ENCODE results near the gene DNASE2B. TPM values are rescaled to one million over a fixed set of nuclear protein-coding genes. Genes with fewer than 3 reads are reported as not detected.
"Not testable (repeated sequence)": the region's sequence is repeated elsewhere in the genome, so short reads cannot be mapped to it uniquely, and the experiment has no call there.

The DNASE2B gene
- polyA plus RNA-seq, 2 donors = not detected

- H3K36me3 ChIP-seq (ENCODE audit: control insufficient read depth in 2 of 2, insufficient read depth in 2 of 2, low read length in 1 of 2) = no peaks in the 10 kb centered on the region
- no peaks in the 10 kb centered on the region for H3K27me3 ChIP-seq (ENCODE audit: control insufficient read depth in 1 of 2, insufficient read depth in 2 of 2, low read length in 2 of 2)
- 2% methylated on average over 2 of the region's 2 CpGs for WGBS, 2 donors
- H3K9me3 ChIP-seq (ENCODE audit: control insufficient read depth in 2 of 2, insufficient read depth in 1 of 2, low read depth in 1 of 2, low read length in 1 of 2) = no peaks in the 10 kb centered on the region
- H3K4me3 ChIP-seq (ENCODE audit: low read depth in 1 of 2, low read length in 2 of 2) = no peak overlapping the region
- H3K4me1 ChIP-seq (ENCODE audit: control insufficient read depth in 2 of 2, insufficient read depth in 2 of 2, low read length in 1 of 2) = no peaks in the 10 kb centered on the region
- H3K27ac ChIP-seq (ENCODE audit: low read depth in 2 of 2, low read length in 1 of 2) = no peak overlapping the region
Observed at GRCh38 chr1:84442256-84442655, 44.0 kb downstream of the DNASE2B start.

GRCh38 chr1:84442747-84443646, 44.7 kb downstream of the DNASE2B start:
- not testable (repeated sequence) for H3K4me3 ChIP-seq (ENCODE audit: low read depth in 1 of 2, low read length in 2 of 2); H3K27ac ChIP-seq (ENCODE audit: low read depth in 2 of 2, low read length in 1 of 2); H3K36me3 ChIP-seq (ENCODE audit: control insufficient read depth in 2 of 2, insufficient read depth in 2 of 2, low read length in 1 of 2); H3K4me1 ChIP-seq (ENCODE audit: control insufficient read depth in 2 of 2, insufficient read depth in 2 of 2, low read length in 1 of 2); H3K9me3 ChIP-seq (ENCODE audit: control insufficient read depth in 2 of 2, insufficient read depth in 1 of 2, low read depth in 1 of 2, low read length in 1 of 2); H3K27me3 ChIP-seq (ENCODE audit: control insufficient read depth in 1 of 2, insufficient read depth in 2 of 2, low read length in 2 of 2)
- 77 to 81% methylated on average over 7 of the region's 7 CpGs for WGBS, 2 donors

GRCh38 chr1:84448704-84449103, 50.4 kb downstream of the DNASE2B start:
- not testable (repeated sequence) for H3K27me3 ChIP-seq (ENCODE audit: control insufficient read depth in 1 of 2, insufficient read depth in 2 of 2, low read length in 2 of 2); H3K36me3 ChIP-seq (ENCODE audit: control insufficient read depth in 2 of 2, insufficient read depth in 2 of 2, low read length in 1 of 2); H3K4me3 ChIP-seq (ENCODE audit: low read depth in 1 of 2, low read length in 2 of 2); H3K4me1 ChIP-seq (ENCODE audit: control insufficient read depth in 2 of 2, insufficient read depth in 2 of 2, low read length in 1 of 2); H3K9me3 ChIP-seq (ENCODE audit: control insufficient read depth in 2 of 2, insufficient read depth in 1 of 2, low read depth in 1 of 2, low read length in 1 of 2); H3K27ac ChIP-seq (ENCODE audit: low read depth in 2 of 2, low read length in 1 of 2)
- 89 to 92% methylated on average over 3 of the region's 3 CpGs for WGBS, 2 donors

- Histone ChIP-seq H3K36me3 (ENCODE audit: control insufficient read depth in 2 of 2, insufficient read depth in 2 of 2, low read length in 1 of 2) (no peaks in the 10 kb centered on the region), H3K9me3 (ENCODE audit: control insufficient read depth in 2 of 2, insufficient read depth in 1 of 2, low read depth in 1 of 2, low read length in 1 of 2) (no peaks in the 10 kb centered on the region), H3K4me1 (ENCODE audit: control insufficient read depth in 2 of 2, insufficient read depth in 2 of 2, low read length in 1 of 2) (no peaks in the 10 kb centered on the region), H3K27ac (ENCODE audit: low read depth in 2 of 2, low read length in 1 of 2) (no peak overlapping the region), H3K4me3 (ENCODE audit: low read depth in 1 of 2, low read length in 2 of 2) (no peak overlapping the region), H3K27me3 (ENCODE audit: control insufficient read depth in 1 of 2, insufficient read depth in 2 of 2, low read length in 2 of 2) (no peaks in the 10 kb centered on the region)
- 73 to 83% methylated on average over 2 of the region's 2 CpGs for WGBS, 2 donors
Observed at GRCh38 chr1:84450910-84451309, 52.6 kb downstream of the DNASE2B start.

- Histone ChIP-seq H3K27ac (ENCODE audit: low read depth in 2 of 2, low read length in 1 of 2) (no peak overlapping the region), H3K9me3 (ENCODE audit: control insufficient read depth in 2 of 2, insufficient read depth in 1 of 2, low read depth in 1 of 2, low read length in 1 of 2) (no peaks in the 10 kb centered on the region), H3K27me3 (ENCODE audit: control insufficient read depth in 1 of 2, insufficient read depth in 2 of 2, low read length in 2 of 2) (no peaks in the 10 kb centered on the region), H3K4me1 (ENCODE audit: control insufficient read depth in 2 of 2, insufficient read depth in 2 of 2, low read length in 1 of 2) (no peaks in the 10 kb centered on the region), H3K4me3 (ENCODE audit: low read depth in 1 of 2, low read length in 2 of 2) (no peak overlapping the region), H3K36me3 (ENCODE audit: control insufficient read depth in 2 of 2, insufficient read depth in 2 of 2, low read length in 1 of 2) (no peaks in the 10 kb centered on the region)
- WGBS, 2 donors = 57 to 59% methylated on average over 3 of the region's 3 CpGs
Observed at GRCh38 chr1:84452436-84452835, 54.2 kb downstream of the DNASE2B start.

GRCh38 chr1:84462118-84462517, 63.8 kb downstream of the DNASE2B start:
- H3K27me3 ChIP-seq (ENCODE audit: control insufficient read depth in 1 of 2, insufficient read depth in 2 of 2, low read length in 2 of 2) = no peaks in the 10 kb centered on the region
- H3K36me3 ChIP-seq (ENCODE audit: control insufficient read depth in 2 of 2, insufficient read depth in 2 of 2, low read length in 1 of 2) = no peaks in the 10 kb centered on the region
- H3K27ac ChIP-seq (ENCODE audit: low read depth in 2 of 2, low read length in 1 of 2) = no peak overlapping the region
- 71 to 81% methylated on average over 1 of the region's 1 CpG for WGBS, 2 donors
- H3K9me3 ChIP-seq (ENCODE audit: control insufficient read depth in 2 of 2, insufficient read depth in 1 of 2, low read depth in 1 of 2, low read length in 1 of 2) = no peaks in the 10 kb centered on the region
- no peak overlapping the region for H3K4me3 ChIP-seq (ENCODE audit: low read depth in 1 of 2, low read length in 2 of 2)
- no peaks in the 10 kb centered on the region for H3K4me1 ChIP-seq (ENCODE audit: control insufficient read depth in 2 of 2, insufficient read depth in 2 of 2, low read length in 1 of 2)

Other genes starting within 250 kb of the DNASE2B start
- gene SAMD13, start 96.8 kb upstream of the DNASE2B start, polyA plus RNA-seq = under 1 TPM; 0.45 to 0.59 TPM
- 10 to 100 TPM; 10.1 to 27.5 TPM for gene RPF1, start 80.8 kb downstream of the DNASE2B start, polyA plus RNA-seq
- gene SPATA1, start 107.9 kb downstream of the DNASE2B start, polyA plus RNA-seq = 1 to 10 TPM in 1 of 2 donors, under 1 TPM in 1; 0.48 to 1.3 TPM
- 100 to 1,000 TPM; 104 to 121 TPM for gene GNG5, start 108.1 kb downstream of the DNASE2B start, polyA plus RNA-seq
- 1 to 10 TPM; 3.2 to 6.9 TPM for gene CTBS, start 176.0 kb downstream of the DNASE2B start, polyA plus RNA-seq